Measurements from ENCODE around the gene PRKN.

The PRKN gene

GRCh38 chr6:162165479-162165878, 562.1 kb downstream of the PRKN start:
- DNase-seq = no peak

GRCh38 chr6:162157167-162157870, 570.2 kb downstream of the PRKN start:
- DNase-seq = no peak

GRCh38 chr6:162156146-162156545, 571.4 kb downstream of the PRKN start:
- no peak for DNase-seq

GRCh38 chr6:162154930-162155329, 572.6 kb downstream of the PRKN start:
- DNase-seq = no peak

GRCh38 chr6:162154001-162154400, 573.6 kb downstream of the PRKN start:
- no peak for DNase-seq

- no peak for DNase-seq
Measured at GRCh38 chr6:162153120-162153519, 574.4 kb downstream of the PRKN start.

GRCh38 chr6:162151021-162151665, 576.4 kb downstream of the PRKN start:
- DNase-seq = no peak

GRCh38 chr6:162150295-162150694, 577.3 kb downstream of the PRKN start:
- no peak for DNase-seq

- no peak for DNase-seq
Measured at GRCh38 chr6:162149786-162150185, 577.8 kb downstream of the PRKN start.

- DNase-seq = no peak
Measured at GRCh38 chr6:162147805-162148204, 579.8 kb downstream of the PRKN start.

- DNase-seq = no peak
Measured at GRCh38 chr6:162147281-162147680, 580.3 kb downstream of the PRKN start.

- DNase-seq = no peak
Measured at GRCh38 chr6:162140251-162140852, 587.2 kb downstream of the PRKN start.

- DNase-seq = no peak
Measured at GRCh38 chr6:162125659-162126058, 601.9 kb downstream of the PRKN start.

- DNase-seq = no peak
Measured at GRCh38 chr6:162124710-162125435, 602.7 kb downstream of the PRKN start.

- no peak for DNase-seq
Measured at GRCh38 chr6:162123797-162124196, 603.8 kb downstream of the PRKN start.

GRCh38 chr6:162119341-162119740, 608.2 kb downstream of the PRKN start:
- DNase-seq = no peak

- no peak for DNase-seq
Measured at GRCh38 chr6:162118706-162119105, 608.9 kb downstream of the PRKN start.

- no peak for DNase-seq
Measured at GRCh38 chr6:162116902-162117525, 610.6 kb downstream of the PRKN start.

GRCh38 chr6:162109480-162110050, 618.0 kb downstream of the PRKN start:
- no peak for DNase-seq

GRCh38 chr6:162108041-162108440, 619.5 kb downstream of the PRKN start:
- no peak for DNase-seq

GRCh38 chr6:162100096-162100495, 627.5 kb downstream of the PRKN start:
- no peak for DNase-seq

- peak; percentile 22 for DNase-seq
Measured at GRCh38 chr6:162099685-162100084, 627.9 kb downstream of the PRKN start.
